Fibroblast of skin of right biceps (primary cell): ENCODE data around the gene AOX1.
"Not testable (repeated sequence)": the region's sequence is repeated elsewhere in the genome, so short reads cannot be mapped to it uniquely, and the experiment has no call there.

Experiments used
- DNase-seq: peaks from one replicate; pipeline ENCODE4 v3.0.0-alpha.2; 2013

The AOX1 gene

DNA sequence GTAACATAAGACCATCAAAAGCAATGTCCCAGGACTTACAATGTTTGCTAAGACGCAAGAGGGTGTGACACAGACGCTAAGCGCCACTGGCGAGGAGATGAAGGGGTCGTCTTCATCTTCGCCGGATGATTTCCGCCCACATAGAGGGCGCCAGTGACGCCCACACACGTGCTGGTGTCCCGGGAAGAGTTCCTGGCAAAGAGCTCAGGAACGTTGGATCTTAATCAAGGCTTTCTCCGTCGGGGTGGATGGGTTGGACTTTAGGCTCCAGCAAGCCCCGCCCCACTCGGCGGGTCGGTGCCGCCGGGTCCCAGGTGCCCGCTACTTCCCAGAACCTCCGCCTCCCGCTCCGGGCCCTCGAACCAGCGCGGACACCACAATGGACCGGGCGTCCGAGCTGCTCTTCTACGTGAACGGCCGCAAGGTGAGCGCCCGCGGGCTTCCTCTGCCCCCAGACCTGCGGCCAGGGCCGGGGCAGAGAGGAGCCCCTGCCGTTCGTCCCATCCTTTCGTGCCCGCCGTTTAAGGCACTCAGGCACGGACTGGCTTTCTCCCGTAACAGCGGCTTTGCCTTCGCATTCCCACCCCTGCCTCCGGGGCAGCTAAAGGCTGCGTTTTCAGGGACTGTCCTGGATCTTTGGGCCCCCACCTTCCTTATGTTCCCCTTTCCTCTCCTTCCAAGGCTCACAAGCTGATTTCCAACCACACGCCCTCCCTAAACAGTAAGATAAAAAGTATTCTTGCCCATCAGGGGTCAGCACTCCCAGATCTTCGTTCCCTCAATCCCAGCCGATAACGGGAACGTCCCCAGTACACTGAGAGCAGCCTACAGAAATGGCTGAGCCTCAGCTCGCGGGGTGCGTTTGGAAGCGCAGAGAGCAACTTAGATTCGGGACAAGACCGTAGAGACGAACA is at the start of gene AOX1:
Gene AOX1, plus strand, starts transcription at position 285 of the 914 bp plus-strand sequence. Its CDS starts 95 bp downstream, at position 380.
- DNase-seq, result peak; percentile 76

DNA sequence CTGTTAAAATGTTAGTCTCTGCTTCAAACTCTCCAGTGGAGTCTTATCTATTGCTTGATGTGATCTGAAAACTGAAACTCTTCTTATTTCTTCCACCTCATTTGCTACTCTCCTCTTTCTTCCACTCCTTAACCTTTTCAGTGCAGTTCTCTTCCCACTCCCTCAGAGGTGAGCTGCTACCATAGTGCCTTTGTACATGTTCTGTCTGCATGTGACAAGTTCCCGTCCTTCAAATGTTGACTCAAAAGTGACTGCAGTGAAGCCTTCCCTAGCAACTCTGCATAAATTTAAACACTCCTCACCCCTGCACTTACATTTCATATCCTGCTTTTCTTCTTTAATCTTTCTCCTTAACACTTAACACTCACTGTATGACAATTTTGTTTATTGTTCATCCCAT is 47.7 kb upstream of the AOX1 start:
- no peak for DNase-seq

DNA sequence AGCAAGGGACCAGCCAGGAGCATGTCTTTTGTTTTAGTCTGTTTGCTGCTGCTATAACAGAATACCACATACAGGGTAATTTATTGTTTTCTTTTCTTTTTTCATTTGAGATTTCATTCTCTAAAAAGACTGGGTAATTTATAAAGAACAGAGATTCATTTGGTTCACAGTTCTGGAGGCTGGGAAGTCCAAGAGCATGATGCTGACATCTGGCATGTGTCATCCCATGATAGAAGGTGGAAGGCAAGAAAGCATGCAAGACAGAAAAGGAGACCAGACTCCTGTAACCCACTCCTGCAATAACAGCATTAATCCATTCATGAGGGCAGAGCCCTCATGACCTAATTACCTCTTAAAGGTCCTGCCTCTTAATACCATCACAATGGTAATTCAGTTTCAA is 45.0 kb upstream of the AOX1 start:
- DNase-seq, result no peak

DNA sequence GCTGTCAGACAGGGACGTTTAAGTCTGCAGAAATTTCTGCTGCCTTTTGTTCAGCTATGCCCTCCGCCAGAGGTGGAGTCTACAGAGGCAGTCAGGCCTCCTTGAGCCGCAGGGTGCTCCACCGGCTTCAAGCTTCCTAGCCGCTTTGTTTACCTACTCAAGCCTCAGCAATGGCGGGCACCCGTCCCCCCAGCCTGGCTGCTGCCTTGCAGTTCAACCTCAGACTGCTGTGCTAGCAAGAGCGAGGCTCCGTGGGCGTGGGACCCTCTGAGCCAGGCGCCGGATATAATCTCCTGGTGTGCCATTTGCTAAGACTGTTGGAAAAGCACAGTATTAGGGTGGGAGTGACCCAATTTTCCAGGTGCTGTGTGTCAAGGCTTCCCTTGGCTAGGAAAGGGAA is 19.2 kb upstream of the AOX1 start:
- DNase-seq, result not testable (repeated sequence)

DNA sequence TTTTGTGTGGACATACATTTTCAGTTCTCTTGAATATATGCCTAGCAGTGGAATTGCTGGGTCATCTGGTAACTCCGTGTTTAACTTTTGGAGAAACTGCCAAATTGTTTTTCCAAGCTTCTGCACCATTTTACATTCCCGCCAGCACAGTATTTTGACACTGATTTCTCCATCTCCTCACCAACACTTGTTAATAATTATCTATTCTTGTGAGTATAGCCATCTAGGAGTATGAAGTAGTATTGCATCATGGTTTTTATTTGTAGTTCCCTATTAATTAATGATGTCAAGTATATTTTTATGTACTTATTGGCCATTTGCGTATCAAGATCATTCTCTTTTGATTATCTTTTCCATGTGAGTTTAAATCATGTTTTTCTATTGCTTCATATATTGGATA is 17.9 kb upstream of the AOX1 start:
- DNase-seq, result no peak

DNA sequence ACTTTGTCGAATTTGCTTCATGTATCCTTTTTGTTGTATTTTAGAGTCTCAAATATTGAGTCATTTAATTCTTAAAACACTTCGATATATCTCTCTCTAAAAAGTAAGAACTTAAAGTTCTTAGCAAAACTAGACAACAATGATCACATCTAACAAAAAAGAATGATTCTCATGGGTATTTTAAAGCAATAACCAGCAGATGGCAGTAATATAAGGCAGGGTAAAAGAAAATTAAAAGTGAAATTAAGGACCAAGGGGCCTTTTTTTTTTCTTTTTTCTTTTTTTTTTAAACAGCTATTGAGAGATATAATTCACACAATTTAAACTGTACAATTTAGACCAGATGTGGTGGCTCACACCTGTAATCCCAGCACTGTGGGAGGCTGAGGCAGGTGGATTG is 9.9 kb upstream of the AOX1 start:
- DNase-seq, result no peak

DNA sequence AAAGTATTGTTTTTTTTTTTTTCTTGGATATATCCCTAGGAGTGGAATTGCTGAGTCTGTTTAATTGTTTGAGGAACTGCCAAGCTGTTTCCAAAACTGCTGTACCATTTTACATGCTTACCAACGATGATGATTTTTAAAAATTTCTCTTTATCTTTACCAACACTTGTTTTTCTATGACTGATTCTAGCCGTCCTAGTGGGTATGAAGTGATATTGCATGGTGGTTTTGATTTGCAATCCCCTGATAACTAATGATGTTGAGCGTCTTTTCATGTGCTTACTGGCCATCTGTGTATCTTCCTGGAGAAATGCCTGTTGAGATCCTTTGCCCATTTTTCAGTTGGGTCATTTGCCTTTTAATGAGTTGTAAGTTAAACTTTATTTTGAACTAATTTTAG is 8.8 kb upstream of the AOX1 start:
- no peak for DNase-seq

DNA sequence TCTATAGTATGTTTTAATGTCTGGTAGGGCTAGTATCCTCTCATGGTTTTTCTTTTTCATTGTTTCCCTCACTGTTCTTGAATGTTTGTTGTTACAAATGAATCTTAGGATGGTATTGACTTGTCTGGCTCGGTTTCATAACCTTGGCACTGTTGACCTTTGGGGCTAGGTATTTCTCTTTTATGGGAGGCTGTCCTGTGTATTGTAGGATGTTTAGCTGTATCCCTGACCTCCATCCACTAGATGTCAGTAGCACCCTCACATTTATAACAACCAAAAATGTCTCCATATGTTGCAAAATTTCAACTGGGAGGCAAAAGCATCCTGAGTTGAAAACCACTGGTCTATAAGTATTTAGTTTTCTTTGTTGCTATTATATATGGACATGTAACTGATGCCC is 7.0 kb upstream of the AOX1 start:
- peak; percentile 35 for DNase-seq

DNA sequence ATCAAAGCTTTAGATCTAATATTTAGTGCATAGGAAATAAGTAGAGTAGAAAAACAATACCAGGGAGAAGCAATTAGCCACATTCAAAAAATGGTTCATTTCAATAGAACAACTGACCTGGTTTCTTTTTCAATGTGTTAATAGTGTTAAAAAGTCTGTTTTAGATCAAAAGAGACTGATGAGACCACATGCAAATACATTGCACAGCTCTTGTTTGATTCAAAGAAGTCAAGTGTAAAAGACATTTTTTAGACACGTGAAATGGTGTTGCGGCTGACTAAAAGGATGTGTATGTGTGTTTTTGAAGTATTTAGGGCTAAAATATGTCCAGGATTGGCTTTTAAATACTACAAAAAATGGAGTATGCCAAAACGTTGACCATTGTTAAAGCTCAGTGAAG is 1.2 kb upstream of the AOX1 start:
- DNase-seq, result no peak

DNA sequence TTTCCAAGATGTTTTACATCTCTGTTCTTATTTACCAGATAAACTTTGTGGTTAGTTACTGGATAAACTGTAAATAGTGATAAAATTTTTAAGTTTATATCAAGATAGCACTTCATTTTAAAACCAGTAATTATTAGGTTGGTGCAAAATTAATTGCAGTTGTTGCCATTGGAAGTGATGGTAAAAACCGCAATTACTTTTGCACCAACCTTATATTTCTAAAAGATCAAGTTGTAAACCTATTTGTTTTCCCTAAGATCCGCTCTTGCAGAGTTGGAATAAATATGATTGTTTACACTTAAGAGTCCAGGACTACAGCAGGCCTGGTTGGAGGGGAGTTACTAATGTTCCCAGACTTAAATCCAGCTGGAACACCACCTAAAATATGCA is 479 bp upstream of the AOX1 start:
- DNase-seq, result no peak

DNA sequence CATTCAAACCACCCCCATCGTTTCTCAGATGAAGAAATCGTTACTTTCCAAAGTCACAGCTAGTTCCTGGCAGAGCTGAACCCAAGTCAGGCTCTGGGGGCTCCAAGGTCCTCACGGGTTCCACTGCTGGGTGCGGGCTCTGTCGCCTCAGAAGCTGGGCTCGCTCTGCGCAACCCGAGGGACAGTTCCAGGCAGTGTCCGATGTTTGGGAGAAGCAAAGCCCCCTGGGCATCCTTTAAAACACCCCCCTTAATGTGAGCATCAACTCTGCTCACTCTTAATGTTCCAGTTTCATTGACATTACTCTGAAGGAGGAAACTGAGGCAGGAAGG is 796 bp downstream of the AOX1 start:
- DNase-seq, result no peak

DNA sequence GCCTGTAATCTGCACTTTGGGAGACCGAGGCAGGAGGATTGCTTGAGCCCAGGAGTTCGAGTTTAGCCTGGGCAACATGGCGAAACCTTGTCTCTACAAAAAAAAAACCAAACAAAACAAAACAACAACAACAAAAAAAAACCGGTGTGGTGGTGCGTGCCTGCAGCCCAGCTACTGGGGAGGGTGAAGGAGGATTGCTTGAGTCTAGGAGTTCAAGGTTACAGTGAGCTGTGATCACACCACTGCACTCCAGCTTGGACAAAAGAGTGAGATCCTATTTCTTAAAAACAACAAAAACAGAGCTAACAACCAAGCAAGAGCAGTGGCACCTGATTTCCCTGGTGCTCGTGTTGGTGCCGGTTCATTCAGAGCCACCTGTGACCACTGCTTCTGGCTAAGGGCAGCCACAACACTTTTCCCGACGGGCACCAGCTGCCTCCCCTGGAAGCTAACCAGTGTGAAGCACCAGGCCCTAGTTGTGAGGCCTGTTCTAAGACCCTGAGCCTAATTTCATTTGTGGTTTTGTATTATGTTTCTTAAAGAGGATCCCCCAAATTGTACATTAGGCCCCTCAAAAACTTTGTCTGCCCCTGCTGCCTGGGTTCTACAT is 1.3 kb downstream of the AOX1 start:
- DNase-seq, result no peak

DNA sequence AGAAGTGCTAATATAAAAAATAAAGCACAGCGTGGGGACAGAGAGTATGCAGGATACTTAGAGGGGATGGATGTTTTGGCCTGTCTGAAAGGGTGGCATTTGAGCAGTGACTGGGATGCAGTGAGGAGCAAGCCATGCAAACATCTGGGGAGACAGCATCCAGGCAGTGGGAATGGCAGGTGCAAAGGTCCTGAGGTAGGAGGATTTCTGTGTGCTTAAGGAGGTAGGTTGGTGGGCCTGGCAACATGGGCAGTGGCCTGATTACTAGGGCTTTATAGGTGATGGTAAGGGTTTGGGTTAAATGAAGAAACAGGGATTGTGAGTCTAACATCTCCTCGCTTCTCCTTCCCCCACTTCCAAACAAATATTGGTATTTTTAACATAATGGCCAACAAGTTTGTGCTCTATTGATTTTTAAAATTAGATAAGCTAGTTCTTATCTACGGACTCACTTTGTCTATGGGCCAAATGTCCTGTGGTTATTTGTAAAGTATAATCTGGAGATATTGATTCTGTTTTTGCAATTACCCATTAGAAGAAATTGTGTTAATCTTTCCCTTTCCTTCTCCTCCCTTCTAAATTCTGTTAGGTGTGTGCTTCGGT is 2.4 kb downstream of the AOX1 start:
- DNase-seq, result no peak

DNA sequence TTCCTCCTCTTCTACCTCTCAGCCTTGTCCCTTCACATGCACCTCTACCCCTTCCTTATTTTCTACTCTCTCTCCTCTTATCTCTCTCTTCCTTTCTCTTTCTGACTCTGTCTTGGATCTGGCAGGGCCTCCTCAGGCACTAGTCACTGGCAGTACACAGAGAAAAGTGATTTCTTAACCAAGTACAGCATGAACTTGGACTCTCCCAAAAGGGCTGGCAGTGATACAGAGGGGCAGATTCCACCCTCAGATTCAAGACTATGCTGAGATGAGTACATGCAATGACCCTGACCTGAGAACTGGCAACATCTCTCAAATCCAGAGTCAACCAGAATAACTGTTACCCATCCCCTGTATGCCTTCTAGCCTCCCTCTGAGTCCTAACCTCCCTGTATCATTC is 4.3 kb downstream of the AOX1 start:
- no peak for DNase-seq

DNA sequence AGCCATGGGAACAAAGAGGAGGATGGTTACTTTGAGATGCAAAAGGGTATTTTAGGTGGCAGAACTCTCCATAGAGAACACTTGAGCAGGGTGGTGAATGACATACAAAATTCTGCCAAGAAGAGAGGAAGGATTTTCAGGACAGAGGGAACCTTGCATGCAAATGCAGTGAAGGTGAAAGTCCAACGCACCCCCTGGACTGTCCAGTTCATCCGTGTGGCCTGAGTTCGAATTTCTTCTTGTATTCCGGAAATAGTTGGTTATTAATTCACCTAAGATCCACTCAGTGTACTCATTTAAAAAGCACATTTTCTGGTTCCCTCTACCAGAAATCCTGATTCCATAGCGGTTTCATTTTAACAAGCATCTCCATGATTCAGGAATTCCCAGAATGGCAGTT is 5.5 kb downstream of the AOX1 start:
- DNase-seq, result no peak

DNA sequence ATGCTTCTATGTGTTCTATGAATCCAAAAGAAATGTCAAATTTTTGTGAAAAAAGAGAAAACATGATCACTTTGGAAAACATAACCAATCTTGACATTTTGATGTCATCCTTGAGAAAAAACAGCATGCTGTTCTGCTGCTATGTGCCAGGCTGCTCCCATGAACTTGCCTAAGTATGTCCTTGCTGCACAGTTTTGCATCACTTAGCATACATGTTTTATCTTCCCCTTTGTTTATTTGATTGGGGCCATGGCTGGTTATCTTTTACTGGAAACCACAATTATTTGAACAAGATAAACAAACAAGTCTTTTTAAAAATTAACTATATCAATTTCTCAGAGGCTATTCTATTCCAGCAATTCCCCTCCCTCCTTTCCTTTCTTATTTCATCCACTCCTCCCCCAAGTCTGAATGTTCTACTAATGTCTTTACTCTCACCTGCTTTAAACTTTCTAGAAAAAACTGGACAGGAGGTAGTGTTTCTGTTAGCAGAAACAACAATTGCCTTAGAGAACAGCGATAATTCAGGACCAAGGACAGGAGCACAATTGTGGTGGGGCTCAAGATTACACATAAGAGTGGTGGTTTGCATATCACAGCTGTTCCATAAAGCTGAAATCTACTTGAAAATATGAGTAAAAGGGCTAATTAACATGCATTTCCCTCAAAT is 6.7 kb downstream of the AOX1 start:
- peak; percentile 31 for DNase-seq

DNA sequence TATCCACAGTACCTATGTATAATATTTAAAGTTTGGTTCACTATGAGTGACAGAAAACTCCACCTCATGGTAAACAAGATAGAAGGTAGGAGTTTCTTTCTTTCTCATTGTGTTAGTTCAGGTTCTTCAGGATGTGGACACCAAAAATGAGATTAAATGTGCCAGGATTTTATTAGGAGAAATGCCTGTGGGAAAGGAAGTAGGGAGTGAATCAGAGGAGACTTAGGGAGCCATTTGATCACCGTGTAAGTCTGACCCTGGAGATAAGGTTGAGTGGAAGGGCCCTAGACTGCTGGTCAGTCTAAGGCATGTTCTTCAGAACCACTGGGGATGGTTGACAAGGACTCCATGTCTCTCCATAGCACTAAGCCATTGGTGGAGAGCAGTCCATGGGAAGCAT is 8.1 kb downstream of the AOX1 start:
- no peak for DNase-seq

DNA sequence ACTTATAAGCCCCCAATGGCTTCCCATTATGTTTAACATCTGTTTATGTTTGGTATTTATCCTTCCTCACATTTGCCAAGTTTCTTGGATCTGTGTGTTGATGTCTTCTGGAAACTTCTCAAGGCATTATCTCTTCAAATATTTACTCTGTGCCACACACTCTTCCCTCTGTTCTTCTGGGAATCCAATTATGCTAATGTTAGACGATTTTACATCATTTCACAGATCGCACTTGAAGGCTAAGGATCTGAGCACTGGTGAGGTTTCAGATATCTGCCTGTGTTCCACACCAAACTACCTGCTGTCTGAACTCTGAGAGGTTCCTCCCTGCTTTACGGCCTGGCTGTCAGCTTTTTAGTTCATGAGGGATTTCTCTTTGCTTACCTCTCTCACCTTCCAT is 10.1 kb downstream of the AOX1 start:
- no peak for DNase-seq

DNA sequence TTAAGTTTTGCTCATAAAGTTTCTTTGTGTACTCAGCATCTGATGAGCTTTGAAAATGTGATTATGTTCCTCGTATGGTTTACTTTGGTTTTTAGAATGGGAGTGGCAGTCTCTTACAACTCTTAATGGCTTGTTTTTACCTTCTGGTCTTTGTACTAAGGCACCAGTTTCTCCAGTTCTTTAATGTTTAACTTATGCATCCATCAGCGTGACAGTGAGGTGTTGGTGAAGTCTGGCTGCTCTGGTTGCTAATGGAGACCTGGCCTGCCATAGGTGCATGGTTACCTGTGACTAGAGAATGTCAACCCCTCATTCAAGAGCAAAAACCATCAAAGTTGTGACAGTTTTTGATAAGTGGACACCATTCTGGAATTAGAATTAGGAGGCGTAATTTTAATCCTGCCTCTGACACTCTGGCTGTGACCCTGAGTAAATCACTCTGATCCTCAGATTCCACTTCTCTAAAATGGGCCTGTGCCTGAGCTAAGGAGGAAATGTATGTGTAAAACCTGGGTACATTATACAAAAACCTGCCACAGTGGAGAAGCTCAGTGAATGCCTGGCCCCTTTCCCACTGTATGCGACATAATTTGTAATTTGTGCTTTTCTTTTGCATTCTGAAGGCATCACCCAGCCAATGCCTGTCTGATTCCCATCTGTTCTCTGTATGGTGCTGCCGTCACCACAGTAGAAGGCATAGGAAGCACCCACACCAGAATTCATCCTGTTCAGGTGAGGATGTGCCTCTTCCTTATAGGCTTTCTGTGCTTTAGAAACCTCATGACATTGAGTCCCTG is 11.2 kb downstream of the AOX1 start:
- DNase-seq, result no peak

DNA sequence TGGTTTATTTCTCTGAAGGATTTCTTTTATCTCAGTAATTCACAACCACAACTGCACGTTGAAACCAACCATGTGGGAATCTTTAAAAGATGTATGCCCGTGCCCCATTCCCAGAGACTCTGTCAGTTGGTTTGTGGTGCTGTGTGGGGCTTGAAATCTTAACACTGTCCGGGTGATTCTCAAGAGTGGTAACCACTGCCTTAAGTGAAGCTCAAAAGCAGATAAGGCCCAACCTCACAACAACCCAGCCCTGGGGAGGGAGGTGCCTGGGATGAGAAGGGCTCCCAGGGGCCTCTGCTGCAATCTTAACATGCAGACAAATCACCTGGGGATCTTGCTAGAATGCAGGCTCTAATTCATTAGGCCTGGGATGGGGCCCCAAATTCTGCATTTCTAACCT is 13.4 kb downstream of the AOX1 start:
- DNase-seq, result no peak

DNA sequence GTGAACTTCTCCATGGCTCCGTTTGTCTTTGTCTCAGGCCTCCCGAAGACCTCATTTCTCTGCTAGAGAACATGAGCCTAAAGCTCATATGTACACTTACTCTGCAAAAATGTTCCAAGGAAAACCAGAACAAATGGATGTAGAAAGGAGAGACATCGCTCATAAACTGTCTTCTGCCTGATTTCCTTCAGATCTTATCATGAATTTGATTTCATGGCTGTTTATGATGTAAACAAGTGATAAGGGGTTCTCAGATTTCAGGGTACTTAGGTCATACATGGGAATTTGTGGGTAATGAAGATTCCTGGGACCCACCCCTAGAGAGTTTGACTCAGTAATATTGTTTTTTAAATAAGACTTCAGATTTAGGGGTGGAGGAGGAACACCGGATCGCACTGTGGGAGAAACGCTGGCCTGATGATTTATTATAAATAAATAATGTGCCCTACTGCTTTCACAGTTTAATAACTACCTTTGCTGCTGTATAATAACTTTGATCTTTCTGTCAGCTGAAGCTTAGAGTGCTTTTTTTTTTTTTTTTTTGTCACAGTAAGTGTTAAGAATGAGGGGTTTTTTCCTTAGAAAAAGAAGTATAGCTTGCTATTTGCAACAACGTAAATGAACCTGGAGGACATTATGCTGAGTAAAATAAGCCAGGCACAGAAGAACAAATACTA is 14.9 kb downstream of the AOX1 start:
- DNase-seq, result peak; percentile 57

DNA sequence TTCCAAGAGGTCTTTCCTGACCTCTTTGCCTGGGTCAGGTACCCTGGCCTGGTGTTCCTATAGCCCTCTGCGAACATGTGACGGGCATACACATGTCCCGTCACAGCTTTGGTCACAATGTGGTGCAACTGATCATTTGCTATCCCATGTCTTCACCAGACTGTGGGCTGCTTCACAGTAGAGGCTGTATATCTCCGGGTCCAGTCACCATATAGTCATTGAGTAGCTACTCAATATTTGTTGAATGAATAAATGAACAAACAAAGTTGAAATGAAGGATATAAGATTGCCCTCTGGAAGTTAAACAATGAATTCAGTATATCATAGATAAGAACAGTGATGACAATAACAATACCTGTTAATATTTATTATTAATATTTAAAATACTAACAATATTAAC is 16.8 kb downstream of the AOX1 start:
- DNase-seq, result no peak
